Measurements from ENCODE around the gene TOR4A. TPM values are rescaled to one million over a fixed set of nuclear protein-coding genes. Genes with fewer than 3 reads are reported as not detected.

Gene TOR4A
- total and polyA plus RNA-seq, 9 of the 15 experiments (the other 6 are each of a cell fraction or from before 2014, with no cell fraction given) = 3.9 to 49.2 (median 8.8) TPM

- no peaks in the 10 kb centered on the region for H4K20me1 ChIP-seq (replicated peaks; ENCODE audit: control insufficient read depth, insufficient read depth, low read length)
- 92% methylated on average over 20 of the region's 34 CpGs for WGBS (ENCODE audit: insufficient coverage, low coverage, missing lambda C conversion rate)
- no peak overlapping the region for H3K27ac ChIP-seq (ENCODE audit: extremely low read depth, low read depth, low read length)
- no peaks in the 10 kb centered on the region for H3K9me3 ChIP-seq (replicated peaks; ENCODE audit: control insufficient read depth, insufficient read depth, low read depth, low read length)
- no peak overlapping the region for H3K4me3 ChIP-seq
- H3K4me2 ChIP-seq (ENCODE audit: insufficient read depth, low read length) = no peak overlapping the region
- peaks cover 73% of the 10 kb centered on the region for H3K36me3 ChIP-seq (ENCODE audit: control insufficient read depth, insufficient read depth, low read length)
- H3K4me1 ChIP-seq (replicated peaks in 1 of 2; ENCODE audit: control insufficient read depth in 2 of 2, insufficient read depth in 2 of 2, low read length in 2 of 2) = peaks cover 20 to 60% of the 10 kb centered on the region in 2 experiments
- POLR2A ChIA-PET = interaction anchor here (0.5 to 4.2 kb wide), 8 partner anchors 10 to 137 kb away, joined by 3 to 23 read pairs (median 3); partner anchors contain the start of genes NRARP and TOR4A
- H3K27me3 ChIP-seq (ENCODE audit: control insufficient read depth in 2 of 2, insufficient read depth in 2 of 2, low read length in 2 of 2) = no peaks in the 10 kb centered on the region
- TF ChIP-seq ZNF695 (CRISPR knock-in tag; IDR thresholded peaks at IDR 0.05) = no peak
- no peak for TF ChIP-seq SUPT5H (IDR thresholded peaks at IDR 0.05)
- no peak for TF ChIP-seq ETV1 (tag; conservative IDR thresholded peaks at IDR 0.05; ENCODE audit: low read depth)
- no peak for TF ChIP-seq CBX5 (IDR thresholded peaks at IDR 0.05; ENCODE audit: borderline replicate concordance, low read depth)
- no peak for TF ChIP-seq ZNF408 (CRISPR knock-in tag; IDR thresholded peaks at IDR 0.05; ENCODE audit: low read depth)
- peak; percentile 57 for TF ChIP-seq POLR2G (IDR thresholded peaks at IDR 0.05; ENCODE audit: low read depth, low read length)
- no peak for TF ChIP-seq MXI1 (IDR thresholded peaks at IDR 0.05; ENCODE audit: low read depth, low read length)
- TF ChIP-seq RBFOX2 (IDR thresholded peaks at IDR 0.05; ENCODE audit: low read depth, low read length) = peak; percentile 41; the same call in 1 of the 2 replicates
- TF ChIP-seq, protein P1, sequence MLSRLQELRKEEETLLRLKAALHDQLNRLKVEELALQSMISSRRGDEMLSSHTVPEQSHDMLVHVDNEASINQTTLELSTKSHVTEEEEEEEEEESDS (CRISPR knock-in tag; IDR thresholded peaks at IDR 0.05) = no peak
- no peak for TF ChIP-seq ZNF316 (IDR thresholded peaks at IDR 0.05)
- no peak for TF ChIP-seq MCM5 (IDR thresholded peaks at IDR 0.05; ENCODE audit: low read depth)
- no peak for TF ChIP-seq ZNF431 (CRISPR knock-in tag; IDR thresholded peaks at IDR 0.05)
- TF ChIP-seq HNRNPH1 (optimal IDR thresholded peaks at IDR 0.05; ENCODE audit: low read depth, low read length) = no peak
- TF ChIP-seq NONO (IDR thresholded peaks at IDR 0.05; ENCODE audit: low read depth in 2 of 2, low read length in 1 of 2) = no peak
- TF ChIP-seq ZNF699 (CRISPR knock-in tag; IDR thresholded peaks at IDR 0.05; ENCODE audit: insufficient replicate concordance) = no peak
- TF ChIP-seq PTTG1 (tag; IDR thresholded peaks at IDR 0.05; ENCODE audit: low read depth) = no peak
- no peak for TF ChIP-seq KLF13 (tag; IDR thresholded peaks at IDR 0.05; ENCODE audit: borderline replicate concordance, low read depth)
- TF ChIP-seq DDX20 (tag; IDR thresholded peaks at IDR 0.05; ENCODE audit: low read depth) = no peak
- no peak for TF ChIP-seq RBM34 (IDR thresholded peaks at IDR 0.05; ENCODE audit: borderline replicate concordance, insufficient read depth, low read length)
- TF ChIP-seq PHTF2 (CRISPR knock-in tag; IDR thresholded peaks at IDR 0.05) = no peak
- TF ChIP-seq RBM22 (IDR thresholded peaks at IDR 0.05; ENCODE audit: low read depth, low read length, poor library complexity, severe bottlenecking) = peak; percentile 28
- no peak for TF ChIP-seq ATF4 (CRISPR knock-in tag; IDR thresholded peaks at IDR 0.05)
- TF ChIP-seq TARDBP (IDR thresholded peaks at IDR 0.05) = no peak
- TF ChIP-seq ZNF696 (CRISPR knock-in tag; conservative IDR thresholded peaks at IDR 0.05) = no peak
- in situ Hi-C loops (cut with MboI) (no loop called here), intact Hi-C loops (cut with micrococcal nuclease) (no loop called here)
- DNase-seq (ENCODE audit: extremely low read depth in 1 of 4, low spot score in 3 of 4) = no peak
- ATAC-seq = no peak
- CTCF ChIA-PET (ENCODE audit: low intra/inter-chr PET ratio) = no interaction called here
- no peak overlapping the region for H2AFZ ChIP-seq (ENCODE audit: low read depth, low read length)
- BruUV-seq (replicated peaks) = no TSS peak
- H3K9me1 ChIP-seq (ENCODE audit: control insufficient read depth, insufficient read depth, low read length) = no peaks in the 10 kb centered on the region
- no peak for FAIRE-seq
- H3K9ac ChIP-seq (ENCODE audit: insufficient read depth in 1 of 2, low read depth in 2 of 2, low read length in 2 of 2) = peak overlapping the region in 1 of 2 experiments; percentile 28; a peak in 1 of 4 replicates
- peaks cover 10% of the 10 kb centered on the region; the same call in 2 of the 3 replicates for H3K79me2 ChIP-seq (ENCODE audit: control insufficient read depth, insufficient read depth, low read length)
Measured at GRCh38 chr9:137266585-137267453, 10.7 kb upstream of the TOR4A start.
